ENCODE data around the gene MCF2L2.

The MCF2L2 gene

GRCh38 chr3:183213415-183214276 lies 214.8 kb downstream of the MCF2L2 start:
- no peak for TF ChIP-seq ZNF565 (CRISPR knock-in tag; conservative IDR thresholded peaks at IDR 0.05; ENCODE audit: low read depth)
- no peak for TF ChIP-seq ZFP3 (CRISPR knock-in tag; IDR thresholded peaks at IDR 0.05)
- no peak for TF ChIP-seq PATZ1 (CRISPR knock-in tag; IDR thresholded peaks at IDR 0.05; ENCODE audit: borderline replicate concordance)
- TF ChIP-seq, protein P1, sequence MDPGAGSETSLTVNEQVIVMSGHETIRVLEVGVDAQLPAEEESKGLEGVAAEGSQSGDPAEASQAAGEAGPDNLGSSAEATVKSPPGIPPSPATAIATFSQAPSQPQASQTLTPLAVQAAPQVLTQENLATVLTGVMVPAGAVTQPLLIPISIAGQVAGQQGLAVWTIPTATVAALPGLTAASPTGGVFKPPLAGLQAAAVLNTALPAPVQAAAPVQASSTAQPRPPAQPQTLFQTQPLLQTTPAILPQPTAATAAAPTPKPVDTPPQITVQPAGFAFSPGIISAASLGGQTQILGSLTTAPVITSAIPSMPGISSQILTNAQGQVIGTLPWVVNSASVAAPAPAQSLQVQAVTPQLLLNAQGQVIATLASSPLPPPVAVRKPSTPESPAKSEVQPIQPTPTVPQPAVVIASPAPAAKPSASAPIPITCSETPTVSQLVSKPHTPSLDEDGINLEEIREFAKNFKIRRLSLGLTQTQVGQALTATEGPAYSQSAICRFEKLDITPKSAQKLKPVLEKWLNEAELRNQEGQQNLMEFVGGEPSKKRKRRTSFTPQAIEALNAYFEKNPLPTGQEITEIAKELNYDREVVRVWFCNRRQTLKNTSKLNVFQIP (CRISPR knock-in tag; IDR thresholded peaks at IDR 0.05; ENCODE audit: borderline replicate concordance, low read depth): no peak
- TF ChIP-seq RARB (CRISPR knock-in tag; IDR thresholded peaks at IDR 0.05): no peak
- TF ChIP-seq, protein P2, sequence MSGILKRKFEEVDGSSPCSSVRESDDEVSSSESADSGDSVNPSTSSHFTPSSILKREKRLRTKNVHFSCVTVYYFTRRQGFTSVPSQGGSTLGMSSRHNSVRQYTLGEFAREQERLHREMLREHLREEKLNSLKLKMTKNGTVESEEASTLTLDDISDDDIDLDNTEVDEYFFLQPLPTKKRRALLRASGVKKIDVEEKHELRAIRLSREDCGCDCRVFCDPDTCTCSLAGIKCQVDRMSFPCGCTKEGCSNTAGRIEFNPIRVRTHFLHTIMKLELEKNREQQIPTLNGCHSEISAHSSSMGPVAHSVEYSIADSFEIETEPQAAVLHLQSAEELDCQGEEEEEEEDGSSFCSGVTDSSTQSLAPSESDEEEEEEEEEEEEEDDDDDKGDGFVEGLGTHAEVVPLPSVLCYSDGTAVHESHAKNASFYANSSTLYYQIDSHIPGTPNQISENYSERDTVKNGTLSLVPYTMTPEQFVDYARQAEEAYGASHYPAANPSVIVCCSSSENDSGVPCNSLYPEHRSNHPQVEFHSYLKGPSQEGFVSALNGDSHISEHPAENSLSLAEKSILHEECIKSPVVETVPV (CRISPR knock-in tag; IDR thresholded peaks at IDR 0.05): no peak
- TF ChIP-seq ARNTL (CRISPR knock-in tag; IDR thresholded peaks at IDR 0.05; ENCODE audit: borderline replicate concordance, low read depth): no peak
- no peak for TF ChIP-seq OSR1 (CRISPR knock-in tag; IDR thresholded peaks at IDR 0.05)
- TF ChIP-seq ZNF8 (CRISPR knock-in tag; IDR thresholded peaks at IDR 0.05): no peak
- TF ChIP-seq ZNF70 (CRISPR knock-in tag; IDR thresholded peaks at IDR 0.05): no peak
- TF ChIP-seq PPARA (CRISPR knock-in tag; IDR thresholded peaks at IDR 0.05; ENCODE audit: borderline replicate concordance): no peak
- TF ChIP-seq CSDC2 (CRISPR knock-in tag; IDR thresholded peaks at IDR 0.05): no peak
- TF ChIP-seq ZC3H10 (CRISPR knock-in tag; IDR thresholded peaks at IDR 0.05): no peak
- no peak for TF ChIP-seq GLIS3 (CRISPR knock-in tag; IDR thresholded peaks at IDR 0.05)
- TF ChIP-seq BACH2 (CRISPR knock-in tag; IDR thresholded peaks at IDR 0.05; ENCODE audit: borderline replicate concordance): no peak
- TF ChIP-seq TCF4 (CRISPR knock-in tag; IDR thresholded peaks at IDR 0.05; ENCODE audit: borderline replicate concordance): no peak
- no peak for TF ChIP-seq ISL1 (CRISPR knock-in tag; IDR thresholded peaks at IDR 0.05)
- TF ChIP-seq, protein P3, sequence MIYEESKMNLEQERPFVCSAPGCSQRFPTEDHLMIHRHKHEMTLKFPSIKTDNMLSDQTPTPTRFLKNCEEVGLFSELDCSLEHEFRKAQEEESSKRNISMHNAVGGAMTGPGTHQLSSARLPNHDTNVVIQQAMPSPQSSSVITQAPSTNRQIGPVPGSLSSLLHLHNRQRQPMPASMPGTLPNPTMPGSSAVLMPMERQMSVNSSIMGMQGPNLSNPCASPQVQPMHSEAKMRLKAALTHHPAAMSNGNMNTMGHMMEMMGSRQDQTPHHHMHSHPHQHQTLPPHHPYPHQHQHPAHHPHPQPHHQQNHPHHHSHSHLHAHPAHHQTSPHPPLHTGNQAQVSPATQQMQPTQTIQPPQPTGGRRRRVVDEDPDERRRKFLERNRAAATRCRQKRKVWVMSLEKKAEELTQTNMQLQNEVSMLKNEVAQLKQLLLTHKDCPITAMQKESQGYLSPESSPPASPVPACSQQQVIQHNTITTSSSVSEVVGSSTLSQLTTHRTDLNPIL (CRISPR knock-in tag; IDR thresholded peaks at IDR 0.05; ENCODE audit: low read depth): no peak
- no peak for ATAC-seq

GRCh38 chr3:183212565-183212964 lies 215.9 kb downstream of the MCF2L2 start:
- ATAC-seq: no peak
- no peak for TF ChIP-seq SNAI2 (CRISPR knock-in tag; IDR thresholded peaks at IDR 0.05)
- TF ChIP-seq TOX (CRISPR knock-in tag; IDR thresholded peaks at IDR 0.05; ENCODE audit: borderline replicate concordance): no peak
- TF ChIP-seq ZC3H10 (CRISPR knock-in tag; IDR thresholded peaks at IDR 0.05): no peak
- no peak for TF ChIP-seq ZNF70 (CRISPR knock-in tag; IDR thresholded peaks at IDR 0.05)
- TF ChIP-seq PPARA (CRISPR knock-in tag; IDR thresholded peaks at IDR 0.05; ENCODE audit: borderline replicate concordance): no peak
- no peak for TF ChIP-seq ZFP3 (CRISPR knock-in tag; IDR thresholded peaks at IDR 0.05)

- TF ChIP-seq TCF4 (CRISPR knock-in tag; IDR thresholded peaks at IDR 0.05; ENCODE audit: borderline replicate concordance): no peak
- TF ChIP-seq GLIS3 (CRISPR knock-in tag; IDR thresholded peaks at IDR 0.05): no peak
- no peak for TF ChIP-seq ZNF8 (CRISPR knock-in tag; IDR thresholded peaks at IDR 0.05)
- no peak for TF ChIP-seq ZFP3 (CRISPR knock-in tag; IDR thresholded peaks at IDR 0.05)
- no peak for TF ChIP-seq SNAI2 (CRISPR knock-in tag; IDR thresholded peaks at IDR 0.05)
- TF ChIP-seq ZNF565 (CRISPR knock-in tag; conservative IDR thresholded peaks at IDR 0.05; ENCODE audit: low read depth): no peak
- TF ChIP-seq, protein P1 (CRISPR knock-in tag; IDR thresholded peaks at IDR 0.05; ENCODE audit: borderline replicate concordance, low read depth): no peak
- no peak for TF ChIP-seq ISL1 (CRISPR knock-in tag; IDR thresholded peaks at IDR 0.05)
- TF ChIP-seq TOX (CRISPR knock-in tag; IDR thresholded peaks at IDR 0.05; ENCODE audit: borderline replicate concordance): no peak
- TF ChIP-seq OSR1 (CRISPR knock-in tag; IDR thresholded peaks at IDR 0.05): no peak
- no peak for TF ChIP-seq PPARA (CRISPR knock-in tag; IDR thresholded peaks at IDR 0.05; ENCODE audit: borderline replicate concordance)
- TF ChIP-seq ZC3H10 (CRISPR knock-in tag; IDR thresholded peaks at IDR 0.05): no peak
- no peak for TF ChIP-seq BACH2 (CRISPR knock-in tag; IDR thresholded peaks at IDR 0.05; ENCODE audit: borderline replicate concordance)
- no peak for TF ChIP-seq CSDC2 (CRISPR knock-in tag; IDR thresholded peaks at IDR 0.05)
- no peak for TF ChIP-seq ZNF70 (CRISPR knock-in tag; IDR thresholded peaks at IDR 0.05)
- no peak for TF ChIP-seq ARNTL (CRISPR knock-in tag; IDR thresholded peaks at IDR 0.05; ENCODE audit: borderline replicate concordance, low read depth)
- TF ChIP-seq ESRRG (CRISPR knock-in tag; IDR thresholded peaks at IDR 0.05): no peak
- TF ChIP-seq ZFP30 (CRISPR knock-in tag; IDR thresholded peaks at IDR 0.05): no peak
- no peak for TF ChIP-seq PATZ1 (CRISPR knock-in tag; IDR thresholded peaks at IDR 0.05; ENCODE audit: borderline replicate concordance)
- TF ChIP-seq RARB (CRISPR knock-in tag; IDR thresholded peaks at IDR 0.05): no peak
- ATAC-seq: no peak
These were observed 216.3 kb downstream of the MCF2L2 start for GRCh38 chr3:183212096-183212495.

Data from SK-N-SH treated with all-trans-retinoic acid at 6 μM for 48 hours (cell line).